NCI-H1436 (cell line): ENCODE data around the gene DUS1L.
"Not testable (repeated sequence)": the region's sequence is repeated elsewhere in the genome, so short reads cannot be mapped to it uniquely, and the experiment has no call there.

Experiments
- DNase-seq: peaks from one replicate; lab custom pipeline; 2025; lab: John Stamatoyannopoulos, UW

Gene DUS1L

GRCh38 chr17:82039695-82040299, 25.8 kb downstream of the DUS1L start:
- no peak for DNase-seq

- not testable (repeated sequence) for DNase-seq
Measured at GRCh38 chr17:82038796-82039409, 26.7 kb downstream of the DUS1L start.

- no peak for DNase-seq
Measured at GRCh38 chr17:82037889-82038195, 27.8 kb downstream of the DUS1L start.

- DNase-seq: peak; percentile 99
Measured at GRCh38 chr17:82037092-82037888, 28.3 kb downstream of the DUS1L start, which contains the start of gene DCXR. DCXR (minus strand) TSS chr17:82037697; CDS start chr17:82037682, 15 bp downstream.

- no peak for DNase-seq
Measured at GRCh38 chr17:82036634-82037091, 28.9 kb downstream of the DUS1L start.

- DNase-seq: no peak
Measured at GRCh38 chr17:82035956-82036633, 29.5 kb downstream of the DUS1L start.

- no peak for DNase-seq
Measured at GRCh38 chr17:82035488-82035887, 30.1 kb downstream of the DUS1L start.

- no peak for DNase-seq
Measured at GRCh38 chr17:82034371-82035011, 31.1 kb downstream of the DUS1L start.

- DNase-seq: no peak
Measured at GRCh38 chr17:82033359-82034085, 32.1 kb downstream of the DUS1L start.

- peak; percentile 62 for DNase-seq
Measured at GRCh38 chr17:82031885-82032627, 33.5 kb downstream of the DUS1L start.

GRCh38 chr17:82031303-82031884, 34.2 kb downstream of the DUS1L start, which contains the start of gene RAC3:
RAC3 (plus strand) TSS chr17:82031678; CDS start chr17:82031762, 84 bp downstream.
- peak; percentile 30 for DNase-seq

- DNase-seq: peak; percentile 82
Measured at GRCh38 chr17:82030470-82031302, 34.9 kb downstream of the DUS1L start.

GRCh38 chr17:82029990-82030469, 35.6 kb downstream of the DUS1L start:
- no peak for DNase-seq

GRCh38 chr17:82029391-82029790, 36.2 kb downstream of the DUS1L start:
- no peak for DNase-seq

GRCh38 chr17:82028966-82029365, 36.6 kb downstream of the DUS1L start:
- DNase-seq: no peak

- no peak for DNase-seq
Measured at GRCh38 chr17:82028246-82028645, 37.4 kb downstream of the DUS1L start.

- DNase-seq: no peak
Measured at GRCh38 chr17:82025401-82026107, 40.0 kb downstream of the DUS1L start.

- DNase-seq: no peak
Measured at GRCh38 chr17:82024859-82025258, 40.7 kb downstream of the DUS1L start.
